Hepatocyte (in vitro differentiated cells): ENCODE results near the gene NCBP3. TPM values are rescaled to one million over a fixed set of nuclear protein-coding genes. Genes with fewer than 3 reads are reported as not detected.

Source experiments
- DNase-seq: peaks from one replicate; pipeline ENCODE4 v3.0.0-alpha.2; 2016; ENCODE audit warnings: low spot score
- H2AFZ ChIP-seq: fragments of 200-600 bp; sonication (generic); 2 replicates; pipeline ENCODE4 v1.6.0; 2016; ENCODE audit warnings: antibody characterized with exemption, mild to moderate bottlenecking
- H3K27ac ChIP-seq: fragments of 200-600 bp; sonication (generic); 2 replicates; pipeline ENCODE4 v1.5.1; 2016; ENCODE audit warnings: mild to moderate bottlenecking
- H3K27me3 ChIP-seq: fragments of 200-600 bp; sonication (generic); 2 replicates; pipeline ENCODE4 v1.6.1; 2016
- H3K36me3 ChIP-seq: fragments of 200-600 bp; sonication (generic); replicated peaks from 2 replicates; pipeline ENCODE4 v1.5.1; 2016; ENCODE audit warnings: low read depth; ENCODE audit not compliant: insufficient read depth
- H3K4me1 ChIP-seq: fragments of 200-600 bp; sonication (generic); 2 replicates; pipeline ENCODE4 v1.5.1; 2016; ENCODE audit warnings: mild to moderate bottlenecking, moderate library complexity; ENCODE audit not compliant: insufficient read depth
- H3K4me2 ChIP-seq: fragments of 200-600 bp; sonication (generic); 2 replicates; pipeline ENCODE4 v1.6.0; 2016
- H3K4me3 ChIP-seq: fragments of 200-600 bp; sonication (generic); 2 replicates; pipeline ENCODE4 v1.5.1; 2016; ENCODE audit warnings: mild to moderate bottlenecking
- H3K79me2 ChIP-seq: fragments of 200-600 bp; sonication (generic); 2 replicates; pipeline ENCODE4 v1.6.0; 2017; ENCODE audit warnings: mild to moderate bottlenecking
- H3K9me2 ChIP-seq: fragments of 200-600 bp; sonication (generic); replicated peaks from 2 replicates; pipeline ENCODE4 v1.6.0; 2017; ENCODE audit warnings: mild to moderate bottlenecking; ENCODE audit not compliant: insufficient read depth
- H3K9me3 ChIP-seq: fragments of 200-600 bp; sonication (generic); 2 replicates; pipeline ENCODE4 v1.5.1; 2016; ENCODE audit warnings: low read depth, mild to moderate bottlenecking
- H4K20me1 ChIP-seq: fragments of 200-600 bp; sonication (generic); 2 replicates; pipeline ENCODE4 v1.6.0; 2016; ENCODE audit warnings: mild to moderate bottlenecking; ENCODE audit not compliant: insufficient read depth, poor library complexity, severe bottlenecking
- CTCF ChIP-seq: fragments of 200-600 bp; sonication (generic); IDR thresholded peaks from 2 replicates; pipeline ENCODE4 v1.5.1; 2016; ENCODE audit warnings: antibody characterized with exemption, mild to moderate bottlenecking; ENCODE audit not compliant: poor library complexity
- EZH2 ChIP-seq: fragments of 200-600 bp; sonication (generic); IDR thresholded peaks from 2 replicates; pipeline ENCODE4 v1.6.1; 2016; ENCODE audit warnings: antibody characterized with exemption, mild to moderate bottlenecking, borderline replicate concordance
- EZH2phosphoT487 ChIP-seq: fragments of 200-600 bp; sonication (generic); IDR thresholded peaks from one replicate; pipeline ENCODE4 v1.6.1; 2018; ENCODE audit warnings: antibody characterized with exemption, mild to moderate bottlenecking, low read depth, moderate library complexity; ENCODE audit not compliant: unreplicated experiment, severe bottlenecking
- WGBS: methylation state at CpG from one replicate; pipeline ENCODE4 v1.1.6; 2016; ENCODE audit warnings: low lambda C conversion rate; ENCODE audit errors: missing lambda C conversion rate; 5-methylcytosine and 5-hydroxymethylcytosine counted together
- polyA plus RNA-seq: library from polyadenylated mRNA; unstranded; fragments of >200 nt; fragmentation: Nextera tagmentation; extraction: Ambion mirVana; gene quantifications from 2 replicates; pipeline ENCODE4 v1.2.1, GENCODE V29; 2016
- total RNA-seq: library from RNA; depleted of rRNA; stranded (reverse); fragments of >200 nt; gene quantifications from 2 replicates; pipeline ENCODE4 v1.2.3, GENCODE V29; 2014

Gene NCBP3
- total and polyA plus RNA-seq, 2 experiments from 2014 or later = 20.6 to 31.8 TPM

- Histone ChIP-seq H3K79me2 (no peaks in the 10 kb centered on the region), H3K27me3 (no peaks in the 10 kb centered on the region), H3K4me3 (no peak overlapping the region), H3K36me3 (no peaks in the 10 kb centered on the region), H3K4me2 (no peak overlapping the region), H3K27ac (peak overlapping the region; percentile 63), H3K4me1 (peaks cover 17% of the 10 kb centered on the region), H2AFZ (no peak overlapping the region), H3K9me2 (no peaks in the 10 kb centered on the region), H3K9me3 (no peaks in the 10 kb centered on the region), H4K20me1 (no peaks in the 10 kb centered on the region)
- TF ChIP-seq EZH2 = no peak
- no peak for TF ChIP-seq CTCF
- TF ChIP-seq EZH2phosphoT487 = no peak
- 71% methylated on average over 4 of the region's 4 CpGs for WGBS
- peak; percentile 76 for DNase-seq
These were observed 39.9 kb upstream of the NCBP3 start for GRCh38 chr17:3885970-3886369.

GRCh38 chr17:3885271-3885670 is 39.2 kb upstream of the NCBP3 start:
- H3K79me2 ChIP-seq = no peaks in the 10 kb centered on the region
- DNase-seq = no peak
- H2AFZ ChIP-seq = no peak overlapping the region
- no peaks in the 10 kb centered on the region for H3K9me2 ChIP-seq
- H3K36me3 ChIP-seq = no peaks in the 10 kb centered on the region
- no peaks in the 10 kb centered on the region for H4K20me1 ChIP-seq
- H3K4me2 ChIP-seq = no peak overlapping the region
- WGBS = 91% methylated on average over 14 of the region's 14 CpGs
- H3K4me3 ChIP-seq = no peak overlapping the region
- peak overlapping the region; percentile 63 for H3K27ac ChIP-seq
- no peak for TF ChIP-seq CTCF
- no peak for TF ChIP-seq EZH2phosphoT487
- TF ChIP-seq EZH2 = no peak
- peaks cover 11% of the 10 kb centered on the region for H3K4me1 ChIP-seq
- H3K9me3 ChIP-seq = no peaks in the 10 kb centered on the region
- no peaks in the 10 kb centered on the region for H3K27me3 ChIP-seq

GRCh38 chr17:3884188-3884587 is 38.1 kb upstream of the NCBP3 start:
- no peaks in the 10 kb centered on the region for H4K20me1 ChIP-seq
- H3K4me1 ChIP-seq = peaks cover 11% of the 10 kb centered on the region
- no peaks in the 10 kb centered on the region for H3K9me3 ChIP-seq
- H3K9me2 ChIP-seq = no peaks in the 10 kb centered on the region
- H3K4me2 ChIP-seq = no peak overlapping the region
- H3K27ac ChIP-seq = no peak overlapping the region
- DNase-seq = no peak
- H3K79me2 ChIP-seq = no peaks in the 10 kb centered on the region
- no peaks in the 10 kb centered on the region for H3K36me3 ChIP-seq
- no peaks in the 10 kb centered on the region for H3K27me3 ChIP-seq
- TF ChIP-seq EZH2phosphoT487 (no peak), CTCF (no peak), EZH2 (no peak)
- WGBS = 94% methylated on average over 12 of the region's 12 CpGs
- H2AFZ ChIP-seq = no peak overlapping the region
- H3K4me3 ChIP-seq = no peak overlapping the region

- Histone ChIP-seq H4K20me1 (no peaks in the 10 kb centered on the region), H3K79me2 (no peaks in the 10 kb centered on the region), H3K27ac (no peak overlapping the region), H3K36me3 (no peaks in the 10 kb centered on the region), H3K9me2 (no peaks in the 10 kb centered on the region), H3K27me3 (no peaks in the 10 kb centered on the region), H3K4me3 (no peak overlapping the region), H3K4me1 (peaks cover 11% of the 10 kb centered on the region), H2AFZ (no peak overlapping the region), H3K4me2 (no peak overlapping the region), H3K9me3 (no peaks in the 10 kb centered on the region)
- no peak for DNase-seq
- no peak for TF ChIP-seq EZH2phosphoT487
- TF ChIP-seq CTCF = no peak
- TF ChIP-seq EZH2 = no peak
- 86% methylated on average over 4 of the region's 4 CpGs for WGBS
These were observed 36.2 kb upstream of the NCBP3 start for GRCh38 chr17:3882276-3882675.
